GM21825 (cell line): ENCODE data around the gene TAAR2.
"Not testable (repeated sequence)": the region's sequence is repeated elsewhere in the genome, so short reads cannot be mapped to it uniquely, and the experiment has no call there.

Experiments used
- ATAC-seq: cut with Tn5 transposase; IDR thresholded peaks from one replicate; pipeline ENCODE4 v1.9.1; 2021; ENCODE audit warnings: mild to moderate bottlenecking, moderate library complexity; ENCODE audit not compliant: unreplicated experiment

Gene TAAR2

GRCh38 chr6:132614554-132614953 is 9.5 kb downstream of the TAAR2 start:
- ATAC-seq: no peak

GRCh38 chr6:132612449-132613108 is 11.5 kb downstream of the TAAR2 start:
- ATAC-seq: no peak

- ATAC-seq: no peak
Measured at GRCh38 chr6:132611616-132612015, 12.5 kb downstream of the TAAR2 start.

DNA sequence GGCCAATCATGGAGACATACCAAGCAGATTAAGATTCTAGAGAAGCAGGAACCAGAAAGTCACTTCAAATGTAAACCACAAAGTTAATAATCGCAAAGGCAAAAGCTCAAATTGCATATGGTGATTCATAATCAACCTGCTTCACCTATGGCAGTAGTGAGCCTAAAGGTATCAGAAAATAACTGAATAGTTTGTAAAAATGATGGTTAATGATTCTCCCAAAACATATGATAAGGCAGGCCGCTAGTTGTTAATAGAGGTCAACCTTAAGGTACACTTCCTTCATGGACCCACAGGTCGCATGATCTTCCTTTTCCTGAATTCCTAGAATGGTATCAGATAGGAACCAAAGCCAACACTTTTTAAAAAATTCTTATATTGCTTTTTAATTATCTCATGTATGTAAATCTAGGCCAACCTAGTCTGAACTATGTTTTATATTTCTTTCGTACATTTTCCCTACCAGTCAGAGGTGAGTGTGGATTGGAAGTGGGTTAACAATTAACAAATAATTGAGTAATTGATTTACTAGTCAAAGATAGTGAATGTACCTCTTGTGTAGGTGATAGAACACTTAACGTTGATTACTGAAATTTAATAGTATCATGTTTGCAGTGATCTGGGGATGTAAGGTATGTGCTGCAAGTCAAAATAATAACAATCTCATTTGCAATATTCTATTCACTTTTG is 16.4 kb downstream of the TAAR2 start:
- ATAC-seq: no peak

DNA sequence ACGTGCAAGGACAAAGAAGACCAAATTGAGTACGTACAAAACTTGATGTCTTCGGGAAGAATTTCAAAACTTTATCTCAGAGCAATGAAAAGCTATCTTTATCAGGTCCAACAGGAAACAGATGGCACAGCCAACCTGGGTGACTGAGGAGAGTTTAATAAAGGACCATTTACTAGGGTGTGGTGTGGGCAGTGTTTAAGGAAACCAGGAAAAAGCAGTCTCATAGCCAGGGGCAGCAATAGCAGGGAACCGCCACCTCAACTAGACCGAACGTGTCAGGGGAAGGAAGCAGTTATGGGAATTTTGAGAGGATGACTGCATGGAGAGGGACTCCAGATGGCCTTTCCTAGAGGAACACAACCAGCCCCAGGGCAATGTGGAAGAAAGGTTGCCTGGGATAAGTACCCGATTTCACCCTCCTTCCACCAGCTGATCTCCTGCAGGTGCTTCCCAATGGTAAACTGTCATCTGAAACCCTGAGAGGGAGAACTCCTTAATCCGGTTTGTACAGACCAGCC is 19.4 kb downstream of the TAAR2 start:
- ATAC-seq: no peak

GRCh38 chr6:132600900-132601299 is 23.2 kb downstream of the TAAR2 start:
- ATAC-seq: not testable (repeated sequence)

- no peak for ATAC-seq
Measured at GRCh38 chr6:132598473-132598872, 25.6 kb downstream of the TAAR2 start.

- no peak for ATAC-seq
Measured at GRCh38 chr6:132596201-132596600, 27.9 kb downstream of the TAAR2 start.

DNA sequence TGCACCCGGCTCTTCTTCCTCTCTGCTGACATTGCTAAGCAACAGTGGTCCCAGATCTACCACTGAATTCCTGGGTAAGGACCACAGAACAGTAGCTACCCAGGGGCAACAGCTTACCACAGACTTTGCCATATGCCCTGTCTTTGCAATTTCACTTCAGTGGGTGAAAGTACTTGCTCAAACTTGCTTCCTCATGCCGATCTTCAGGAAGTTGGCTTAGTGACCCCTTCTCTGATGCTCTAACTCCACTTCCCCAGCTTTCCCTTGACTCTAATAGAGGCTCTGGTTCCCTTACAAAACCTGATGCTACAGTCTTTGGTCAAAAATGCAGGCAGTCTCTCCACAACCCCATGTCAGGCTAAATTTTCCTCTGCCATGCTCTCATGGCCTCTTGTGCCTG is 31.2 kb downstream of the TAAR2 start:
- no peak for ATAC-seq

DNA sequence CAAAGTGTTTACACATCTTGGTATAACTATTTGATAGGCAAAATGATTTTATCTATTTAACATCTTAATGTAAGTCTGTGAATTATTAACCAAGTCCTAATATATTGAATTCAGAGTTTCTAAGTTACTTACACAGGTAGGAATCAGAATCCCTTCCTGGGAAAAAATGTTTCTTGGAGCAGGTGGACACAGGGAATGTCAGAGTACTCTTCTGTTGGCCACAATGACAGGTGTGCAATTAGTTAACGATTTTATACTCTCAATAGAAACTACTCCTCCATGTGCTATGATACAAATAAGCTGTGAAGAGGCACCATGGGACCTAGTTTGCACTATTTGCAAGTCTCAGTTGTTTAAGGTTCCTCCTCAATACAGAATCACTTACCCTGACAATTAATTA is 33.7 kb downstream of the TAAR2 start:
- ATAC-seq: no peak

GRCh38 chr6:132589454-132589853 is 34.6 kb downstream of the TAAR2 start, which contains the start of gene TAAR5:
Gene TAAR5 (minus strand): TSS chr6:132589741. CDS start chr6:132589686, 55 bp downstream.
- no peak for ATAC-seq

DNA sequence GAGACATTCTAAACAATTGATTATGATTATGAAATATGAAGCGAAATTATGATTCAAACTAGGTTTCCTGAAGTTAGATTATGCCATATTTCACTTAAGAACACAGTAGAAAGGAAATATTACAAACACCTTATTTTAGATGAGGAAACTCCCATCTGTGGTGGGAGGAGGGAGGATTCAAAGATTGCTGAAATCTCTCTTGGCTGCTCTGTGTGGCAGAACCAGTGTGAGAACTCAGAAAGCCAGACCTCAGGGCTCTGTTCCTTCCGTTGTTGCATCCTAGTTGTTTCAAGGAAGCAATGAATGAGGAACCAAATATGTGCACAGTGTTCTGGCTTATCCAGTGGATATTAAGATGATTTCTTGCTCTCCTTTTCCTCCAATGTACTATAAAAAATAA is 36.7 kb downstream of the TAAR2 start:
- no peak for ATAC-seq

- ATAC-seq: no peak
Measured at GRCh38 chr6:132584698-132585097, 39.4 kb downstream of the TAAR2 start.

DNA sequence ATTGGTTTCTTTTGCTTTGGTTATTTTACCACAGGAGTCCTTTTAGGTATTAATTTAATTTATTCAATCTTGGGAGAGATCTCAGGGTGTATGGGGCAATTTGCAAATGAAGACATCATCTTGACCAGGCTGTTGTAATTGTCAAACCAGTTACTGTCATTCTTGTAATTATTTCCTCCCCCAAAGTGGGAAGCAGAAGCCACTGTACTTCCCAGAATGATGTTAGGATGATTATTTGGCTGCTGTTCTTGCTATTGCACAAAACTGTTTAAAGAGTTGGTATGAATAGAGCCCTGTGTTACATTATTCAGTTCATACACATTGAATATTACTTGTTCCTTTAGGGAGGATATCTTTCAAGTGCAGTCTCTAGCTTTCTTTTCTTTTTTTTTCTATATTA is 52.3 kb downstream of the TAAR2 start:
- ATAC-seq: no peak

DNA sequence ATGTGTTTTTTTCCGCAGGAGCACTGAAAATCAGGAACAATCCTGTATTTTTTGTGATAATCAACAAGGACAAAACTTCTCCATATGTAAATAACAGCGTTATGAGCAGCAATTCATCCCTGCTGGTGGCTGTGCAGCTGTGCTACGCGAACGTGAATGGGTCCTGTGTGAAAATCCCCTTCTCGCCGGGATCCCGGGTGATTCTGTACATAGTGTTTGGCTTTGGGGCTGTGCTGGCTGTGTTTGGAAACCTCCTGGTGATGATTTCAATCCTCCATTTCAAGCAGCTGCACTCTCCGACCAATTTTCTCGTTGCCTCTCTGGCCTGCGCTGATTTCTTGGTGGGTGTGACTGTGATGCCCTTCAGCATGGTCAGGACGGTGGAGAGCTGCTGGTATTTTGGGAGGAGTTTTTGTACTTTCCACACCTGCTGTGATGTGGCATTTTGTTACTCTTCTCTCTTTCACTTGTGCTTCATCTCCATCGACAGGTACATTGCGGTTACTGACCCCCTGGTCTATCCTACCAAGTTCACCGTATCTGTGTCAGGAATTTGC is 53.8 kb downstream of the TAAR2 start, which contains the start of gene TAAR6:
TSS of gene TAAR6 (plus strand) at position 102 of the 557 bp plus-strand sequence. CDS start at position 102, 0 bp downstream.
- no peak for ATAC-seq

GRCh38 chr6:132569170-132569569 is 54.9 kb downstream of the TAAR2 start:
- ATAC-seq: no peak

- ATAC-seq: no peak
Measured at GRCh38 chr6:132568611-132569010, 55.5 kb downstream of the TAAR2 start.

- no peak for ATAC-seq
Measured at GRCh38 chr6:132567566-132567965, 56.5 kb downstream of the TAAR2 start.
